GM19397 (cell line): ENCODE measurements around the gene GINS3.

Experiments used
- ATAC-seq: cut with Tn5 transposase; IDR thresholded peaks from one replicate; pipeline ENCODE4 v1.9.1; 2021; ENCODE audit warnings: mild to moderate bottlenecking, moderate library complexity; ENCODE audit not compliant: unreplicated experiment

GINS3 gene

GRCh38 chr16:58422809-58423208, 30.5 kb downstream of the GINS3 start:
- ATAC-seq = no peak

GRCh38 chr16:58425245-58425644, 33.0 kb downstream of the GINS3 start:
- ATAC-seq = no peak

- ATAC-seq = peak; percentile 72
These were observed 33.7 kb downstream of the GINS3 start for GRCh38 chr16:58425756-58426494.

- no peak for ATAC-seq
These were observed 34.7 kb downstream of the GINS3 start for GRCh38 chr16:58426966-58427365.

DNA sequence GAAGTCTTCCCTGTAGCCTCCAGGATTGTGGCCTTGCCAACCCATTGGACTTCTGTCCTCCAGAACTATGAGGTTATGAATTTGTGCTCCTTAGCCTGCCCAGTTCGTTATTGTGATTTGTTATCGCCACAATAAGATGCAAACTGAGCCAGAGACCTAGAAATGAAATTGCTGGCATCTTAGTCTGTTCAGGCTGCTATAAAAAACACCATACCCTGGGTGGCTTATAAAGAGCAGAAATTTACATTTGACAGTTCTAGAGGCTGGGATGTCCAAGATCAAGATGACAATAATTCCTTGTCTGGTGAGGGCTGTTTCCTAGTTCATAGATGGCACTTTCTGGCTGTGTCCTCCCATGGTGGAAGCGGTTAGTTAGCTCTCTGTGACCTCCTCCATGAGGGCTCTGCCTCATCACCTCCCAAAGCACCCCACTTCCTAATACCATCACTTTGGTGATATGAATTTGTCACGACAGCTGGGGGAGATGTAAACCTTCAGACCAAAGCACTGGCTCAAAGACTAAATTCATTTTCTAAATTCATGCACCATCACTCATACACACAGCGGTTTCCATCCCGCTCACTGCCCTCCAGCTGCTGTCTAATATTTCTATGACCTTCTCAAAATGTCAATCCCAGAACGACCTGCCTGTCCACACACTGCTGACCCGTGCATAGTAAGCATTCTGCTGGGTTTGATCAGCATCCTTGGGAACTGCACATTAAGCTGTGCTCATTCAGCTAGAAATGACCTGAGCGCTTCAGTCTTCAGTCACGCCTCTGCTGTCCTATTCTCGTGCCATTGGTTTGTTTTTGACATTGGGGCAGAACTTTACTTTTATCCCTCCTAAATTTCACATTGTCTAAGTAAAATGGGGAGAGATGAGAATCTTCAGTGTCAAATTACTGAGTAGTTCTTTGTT, 36.6 kb downstream of the GINS3 start:
- no peak for ATAC-seq

DNA sequence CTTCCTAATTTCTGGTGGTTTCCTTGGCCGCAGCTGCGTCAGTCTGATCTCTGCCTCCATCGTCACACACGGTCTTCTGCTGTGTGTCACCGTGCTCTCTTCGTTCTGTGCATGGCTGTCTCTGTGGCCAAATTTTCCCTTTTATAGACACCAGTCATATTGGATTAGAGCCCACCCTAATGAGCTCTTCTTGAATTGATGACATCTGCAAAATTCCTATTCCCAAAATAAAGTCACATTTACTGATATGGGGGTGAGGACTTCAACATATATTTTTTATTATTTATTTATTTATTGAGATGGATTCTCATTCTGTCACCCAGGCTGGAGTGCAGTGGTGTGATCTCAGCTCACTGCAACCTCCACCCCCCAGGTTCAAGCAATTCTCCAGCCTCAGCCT, 38.4 kb downstream of the GINS3 start:
- ATAC-seq = no peak

DNA sequence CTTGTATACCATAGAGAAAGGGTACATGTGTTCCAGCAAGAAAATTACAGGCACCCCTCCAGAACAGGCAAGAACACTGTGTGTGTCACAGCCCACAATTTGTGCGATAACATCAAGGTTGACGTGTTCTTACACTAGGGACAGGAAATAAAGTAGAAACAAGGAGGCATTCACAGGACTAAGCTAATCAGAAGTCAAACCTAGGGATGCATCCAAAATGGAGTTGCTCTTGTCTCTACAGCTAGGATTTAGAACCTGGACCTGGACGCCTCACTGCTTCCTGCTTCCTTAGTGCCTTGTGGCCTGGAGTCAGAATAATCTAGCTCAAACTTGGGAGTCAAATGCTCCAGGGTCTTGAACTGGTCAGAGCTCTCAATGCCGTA, 41.3 kb downstream of the GINS3 start:
- ATAC-seq = no peak

GRCh38 chr16:58435779-58436178, 43.5 kb downstream of the GINS3 start:
- no peak for ATAC-seq

- ATAC-seq = no peak
These were observed 47.9 kb downstream of the GINS3 start for GRCh38 chr16:58440131-58440530.

DNA sequence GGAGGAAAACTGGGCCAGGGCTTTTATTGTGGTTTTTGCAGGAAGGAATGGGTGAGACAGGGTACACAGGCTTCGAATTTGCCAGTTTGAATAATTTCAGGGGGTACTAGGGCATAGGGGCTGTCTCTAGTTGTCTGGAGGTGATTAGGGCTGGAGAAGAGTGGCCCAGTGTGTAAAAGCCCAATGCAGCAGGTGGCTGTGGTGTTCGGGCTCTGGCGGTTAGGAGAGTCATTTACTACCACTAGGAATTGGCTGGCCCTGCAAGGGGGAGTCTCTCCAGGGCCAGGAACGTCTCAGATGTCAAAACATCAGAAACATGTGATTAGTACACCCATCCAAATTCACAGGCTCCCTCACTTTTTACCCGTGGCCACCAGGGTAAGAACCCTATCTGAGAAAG, 50.3 kb downstream of the GINS3 start:
- no peak for ATAC-seq

GRCh38 chr16:58443783-58444182, 51.5 kb downstream of the GINS3 start:
- no peak for ATAC-seq

GRCh38 chr16:58444265-58444664, 52.0 kb downstream of the GINS3 start:
- no peak for ATAC-seq

DNA sequence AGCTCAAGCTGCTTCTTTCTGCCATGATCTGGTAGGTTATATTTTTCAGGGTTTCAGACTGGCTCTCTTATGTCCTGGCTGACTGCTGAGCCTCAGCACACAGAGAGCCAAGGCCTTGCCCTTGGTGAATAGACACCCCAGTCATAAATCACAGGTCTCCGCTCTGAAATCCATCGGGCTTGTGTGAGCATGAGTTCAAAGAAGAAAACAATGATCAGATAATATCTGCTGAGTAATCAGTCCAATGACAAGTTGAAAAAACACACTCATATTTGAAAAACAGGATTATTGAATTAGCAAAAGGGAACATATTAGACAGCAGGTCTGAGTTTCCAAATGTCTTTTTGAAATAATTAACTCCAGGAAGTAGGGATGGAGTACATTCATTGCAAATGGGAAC, 56.6 kb downstream of the GINS3 start:
- no peak for ATAC-seq

- no peak for ATAC-seq
These were observed 57.0 kb downstream of the GINS3 start for GRCh38 chr16:58449306-58449705.

- no peak for ATAC-seq
These were observed 57.5 kb downstream of the GINS3 start for GRCh38 chr16:58449768-58450167.

- no peak for ATAC-seq
These were observed 58.3 kb downstream of the GINS3 start for GRCh38 chr16:58450590-58450989.

- ATAC-seq = no peak
These were observed 59.0 kb downstream of the GINS3 start for GRCh38 chr16:58451265-58451689.

- no peak for ATAC-seq
These were observed 59.7 kb downstream of the GINS3 start for GRCh38 chr16:58451945-58452401.

DNA sequence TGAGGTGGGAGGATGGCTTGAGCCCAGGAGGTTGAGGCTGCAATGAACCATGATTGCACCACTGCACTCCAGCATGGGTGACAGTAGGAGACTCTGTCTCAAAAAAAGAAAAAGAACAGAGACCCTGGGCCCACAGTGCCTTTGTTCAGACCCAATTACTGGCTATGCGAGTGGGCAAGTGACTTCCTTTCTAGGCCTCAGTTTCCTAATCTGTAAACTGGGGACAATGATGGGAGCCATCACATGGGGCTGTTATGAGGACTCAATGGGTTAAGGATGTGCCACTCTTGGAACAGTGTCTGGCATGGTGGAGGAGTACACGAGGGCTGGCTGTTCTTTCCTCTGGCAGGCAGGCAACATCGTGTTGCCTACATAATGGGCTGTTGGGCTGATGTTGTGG, 60.4 kb downstream of the GINS3 start:
- no peak for ATAC-seq

DNA sequence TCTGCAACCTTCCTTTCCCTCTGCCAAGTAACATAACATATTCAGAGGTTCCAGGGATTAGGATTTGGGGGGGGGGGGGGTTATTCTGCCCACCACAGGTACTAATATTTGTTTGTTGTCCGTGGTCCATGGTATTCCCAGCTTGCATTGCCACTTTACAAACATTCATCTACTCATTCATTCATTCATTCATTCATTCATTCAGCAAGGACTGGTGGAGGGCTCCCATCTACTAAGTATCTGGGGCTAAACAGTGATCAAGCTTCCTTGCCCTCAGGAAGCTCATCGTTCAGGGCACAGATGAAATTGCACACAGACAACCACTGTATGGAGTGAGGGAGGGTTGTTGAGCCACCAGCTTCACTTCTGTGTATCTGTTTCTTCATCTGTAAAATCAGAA, 61.9 kb downstream of the GINS3 start:
- ATAC-seq = no peak

DNA sequence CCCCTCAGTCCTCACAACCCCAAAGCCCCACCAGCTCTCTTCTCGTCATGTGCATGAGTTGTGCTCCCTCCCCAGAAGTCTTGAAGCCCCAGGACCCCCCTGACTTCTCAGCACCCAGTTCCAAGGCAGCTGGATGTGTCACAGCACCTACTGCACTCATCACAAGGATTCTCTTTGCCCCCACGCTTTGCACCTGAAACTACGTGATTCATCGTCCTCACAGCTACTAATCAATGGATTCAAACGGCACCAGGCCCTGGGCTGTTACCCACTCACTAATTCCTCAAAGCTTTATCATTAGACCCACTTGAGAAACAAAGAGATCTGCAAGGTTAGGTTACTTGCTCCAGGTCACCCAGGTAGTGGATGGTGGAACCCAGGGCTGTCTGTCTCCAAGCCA, 62.6 kb downstream of the GINS3 start:
- ATAC-seq = no peak
